Stimulated activated naive CD8-positive, alpha-beta T cell treated with anti-CD3 and anti-CD28 coated beads, Interleukin-15, Interleukin-2, amounts not matched to agents 100 U/mL and 50 U/mL, for 24 hours (primary cell): ENCODE data around the gene CTNNBIP1.

Source experiments
- ATAC-seq: fragments of 150-1000 bp; cut with Tn5 transposase; one replicate; pipeline ENCODE4 v1.10.0; 2021
- DNase-seq: peaks from one replicate; pipeline ENCODE4 v3.0.0; 2021

The CTNNBIP1 gene

GRCh38 chr1:9904596-9904995, 5.5 kb downstream of the CTNNBIP1 start:
- no peak for DNase-seq
- no peak for ATAC-seq

GRCh38 chr1:9903801-9904527, 6.1 kb downstream of the CTNNBIP1 start:
- ATAC-seq, result peak; percentile 70
- no peak for DNase-seq

GRCh38 chr1:9902060-9902452, 8.0 kb downstream of the CTNNBIP1 start:
- ATAC-seq (no peak), DNase-seq (no peak)

- no peak for ATAC-seq
Observed at GRCh38 chr1:9901148-9902059, 8.7 kb downstream of the CTNNBIP1 start.

GRCh38 chr1:9900142-9901043, 9.7 kb downstream of the CTNNBIP1 start:
- no peak for DNase-seq
- ATAC-seq, result peak; percentile 9

More at GRCh38 chr1:9901148-9902059, 8.7 kb downstream of the CTNNBIP1 start:
- no peak for DNase-seq

- ATAC-seq, result no peak
- DNase-seq, result no peak
Observed at GRCh38 chr1:9894115-9894514, 16.0 kb downstream of the CTNNBIP1 start.

- ATAC-seq, result no peak
Observed at GRCh38 chr1:9892563-9893528, 17.2 kb downstream of the CTNNBIP1 start.

GRCh38 chr1:9891207-9891606, 18.9 kb downstream of the CTNNBIP1 start:
- ATAC-seq (no peak), DNase-seq (no peak)

More at GRCh38 chr1:9892563-9893528, 17.2 kb downstream of the CTNNBIP1 start:
- no peak for DNase-seq

GRCh38 chr1:9890224-9890731, 19.8 kb downstream of the CTNNBIP1 start:
- DNase-seq (no peak), ATAC-seq (no peak)

GRCh38 chr1:9889411-9889810, 20.7 kb downstream of the CTNNBIP1 start:
- DNase-seq (no peak), ATAC-seq (no peak)

GRCh38 chr1:9888886-9889285, 21.2 kb downstream of the CTNNBIP1 start:
- DNase-seq, result no peak
- ATAC-seq, result no peak

GRCh38 chr1:9887070-9887469, 23.0 kb downstream of the CTNNBIP1 start:
- DNase-seq, result no peak
- no peak for ATAC-seq

- ATAC-seq, result no peak
- DNase-seq, result no peak
Observed at GRCh38 chr1:9886092-9886742, 23.9 kb downstream of the CTNNBIP1 start.

- ATAC-seq, result no peak
Observed at GRCh38 chr1:9884805-9885204, 25.3 kb downstream of the CTNNBIP1 start.

GRCh38 chr1:9883585-9884449, 26.3 kb downstream of the CTNNBIP1 start:
- DNase-seq, result no peak
- ATAC-seq, result no peak

More at GRCh38 chr1:9884805-9885204, 25.3 kb downstream of the CTNNBIP1 start:
- DNase-seq, result no peak

- ATAC-seq (no peak), DNase-seq (no peak)
Observed at GRCh38 chr1:9882945-9883303, 27.1 kb downstream of the CTNNBIP1 start.

GRCh38 chr1:9882296-9882944, 27.6 kb downstream of the CTNNBIP1 start:
- DNase-seq, result peak; percentile 23
- peak; percentile 63 for ATAC-seq

GRCh38 chr1:9881838-9882249, 28.2 kb downstream of the CTNNBIP1 start:
- no peak for DNase-seq
- ATAC-seq, result no peak

GRCh38 chr1:9878404-9878803, 31.7 kb downstream of the CTNNBIP1 start:
- no peak for ATAC-seq
- DNase-seq, result no peak
